HEK293 (cell line): ENCODE results near the gene VILL.

Experiments
- TCF7L2 ChIP-seq: IDR thresholded peaks from 2 replicates; pipeline ENCODE4 v1.6.1; 2011; ENCODE audit warnings: low read depth, mild to moderate bottlenecking, inconsistent platforms, low read length, moderate library complexity, borderline replicate concordance
- ZNF274 ChIP-seq, 2 experiments: fragments of 200-500 bp in 1 of 2; fragments of 450-650 bp in 1 of 2; sonication (Bioruptor generic) in 1 of 2; formaldehyde crosslinking in 1 of 2; IDR thresholded peaks; 2 replicates each; pipeline versions ENCODE4 v1.5.1 to v1.6.1; 2014 to 2016; ENCODE audit warnings: borderline replicate concordance in 1 of 2, inconsistent platforms in 1 of 2, low read length in 1 of 2, missing biosample characterization in 1 of 2, missing genetic modification characterization in 1 of 2
- ZNF335 ChIP-seq: fragments of 450-650 bp; formaldehyde crosslinking; conservative IDR thresholded peaks from 2 replicates; pipeline ENCODE4 v1.5.1; 2016; ENCODE audit warnings: missing biosample characterization, missing genetic modification characterization
- ZNF777 ChIP-seq: fragments of 450-650 bp; formaldehyde crosslinking; IDR thresholded peaks from 2 replicates; pipeline ENCODE4 v1.5.1; 2017; ENCODE audit warnings: missing biosample characterization, missing genetic modification characterization, borderline replicate concordance
- TF ChIP-seq, protein P1 (sequence below): fragments of 450-650 bp; formaldehyde crosslinking; IDR thresholded peaks from 2 replicates; pipeline ENCODE4 v1.5.1; 2016; ENCODE audit warnings: missing biosample characterization, missing genetic modification characterization

DNA sequence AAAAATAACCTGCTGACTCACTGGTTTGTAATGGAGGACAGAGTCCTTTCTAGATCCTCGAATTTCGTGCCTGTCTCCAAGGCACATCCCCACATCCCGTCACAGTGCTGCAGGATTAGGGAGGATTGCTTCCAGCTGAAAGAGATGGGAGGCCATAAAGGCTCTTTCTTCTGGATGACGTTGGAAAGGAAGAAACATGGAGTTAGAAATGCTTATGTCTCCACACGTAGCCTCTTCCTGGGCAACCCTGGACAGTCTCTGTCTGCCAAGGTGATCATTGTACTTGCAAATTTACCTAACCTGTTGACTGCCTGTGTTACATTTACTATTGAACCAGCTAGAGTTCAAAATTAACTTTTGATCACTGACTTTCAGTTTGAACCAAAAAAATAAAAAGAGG, 27.6 kb upstream of the VILL start:
- TF ChIP-seq ZNF777 (tag by site-specific recombination) (no peak), ZNF335 (tag by site-specific recombination) (no peak), TCF7L2 (no peak), ZNF274 (IDR thresholded peaks at IDR 0.05; ENCODE audit: low read length) (no peak), ZNF274 (tag by site-specific recombination; IDR thresholded peaks at IDR 0.05; ENCODE audit: borderline replicate concordance) (no peak)
- TF ChIP-seq, protein P1, sequence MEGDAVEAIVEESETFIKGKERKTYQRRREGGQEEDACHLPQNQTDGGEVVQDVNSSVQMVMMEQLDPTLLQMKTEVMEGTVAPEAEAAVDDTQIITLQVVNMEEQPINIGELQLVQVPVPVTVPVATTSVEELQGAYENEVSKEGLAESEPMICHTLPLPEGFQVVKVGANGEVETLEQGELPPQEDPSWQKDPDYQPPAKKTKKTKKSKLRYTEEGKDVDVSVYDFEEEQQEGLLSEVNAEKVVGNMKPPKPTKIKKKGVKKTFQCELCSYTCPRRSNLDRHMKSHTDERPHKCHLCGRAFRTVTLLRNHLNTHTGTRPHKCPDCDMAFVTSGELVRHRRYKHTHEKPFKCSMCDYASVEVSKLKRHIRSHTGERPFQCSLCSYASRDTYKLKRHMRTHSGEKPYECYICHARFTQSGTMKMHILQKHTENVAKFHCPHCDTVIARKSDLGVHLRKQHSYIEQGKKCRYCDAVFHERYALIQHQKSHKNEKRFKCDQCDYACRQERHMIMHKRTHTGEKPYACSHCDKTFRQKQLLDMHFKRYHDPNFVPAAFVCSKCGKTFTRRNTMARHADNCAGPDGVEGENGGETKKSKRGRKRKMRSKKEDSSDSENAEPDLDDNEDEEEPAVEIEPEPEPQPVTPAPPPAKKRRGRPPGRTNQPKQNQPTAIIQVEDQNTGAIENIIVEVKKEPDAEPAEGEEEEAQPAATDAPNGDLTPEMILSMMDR (tag by site-specific recombination), result no peak
